ENCODE data around the gene TRAF7. TPM values are rescaled to one million over a fixed set of nuclear protein-coding genes. Genes with fewer than 3 reads are reported as not detected.

TRAF7 gene
- total and polyA plus RNA-seq, 2 of the 13 experiments (the other 11 are each of a cell fraction or from before 2014, with no cell fraction given) = 47.9 to 65.6 TPM

DNA sequence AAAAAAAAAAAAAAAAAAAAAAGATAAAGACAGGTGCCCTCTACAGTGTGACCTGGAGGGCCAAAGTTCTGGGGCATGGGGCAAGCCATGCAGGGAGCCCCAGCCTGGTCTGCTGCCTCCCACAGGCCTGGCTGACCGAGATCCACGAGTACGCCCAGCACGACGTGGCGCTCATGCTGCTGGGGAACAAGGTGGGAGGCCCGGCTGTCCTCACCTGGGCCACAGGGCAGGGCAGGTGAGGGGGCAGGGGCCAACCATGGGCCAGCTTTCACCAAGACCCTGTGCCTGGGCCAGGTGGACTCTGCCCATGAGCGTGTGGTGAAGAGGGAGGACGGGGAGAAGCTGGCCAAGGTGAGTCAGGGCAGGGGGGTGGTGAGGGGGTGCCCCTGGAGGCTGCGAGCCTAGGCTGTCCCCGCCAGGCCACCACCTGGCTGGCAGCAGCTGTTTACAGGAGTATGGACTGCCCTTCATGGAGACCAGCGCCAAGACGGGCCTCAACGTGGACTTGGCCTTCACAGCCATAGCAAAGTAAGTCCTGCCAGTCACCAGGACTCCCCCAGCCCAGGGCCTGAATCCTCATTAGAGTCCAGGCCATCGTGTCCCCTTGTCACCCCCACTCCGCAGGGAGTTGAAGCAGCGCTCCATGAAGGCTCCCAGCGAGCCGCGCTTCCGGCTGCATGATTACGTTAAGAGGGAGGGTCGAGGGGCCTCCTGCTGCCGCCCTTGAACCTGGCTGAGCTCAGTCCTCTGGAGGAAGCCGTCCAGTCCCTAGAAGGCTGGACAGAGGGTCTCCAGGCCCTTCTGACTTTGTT is 2.7 kb upstream of the TRAF7 start (continued):
- TF ChIP-seq, protein P1, sequence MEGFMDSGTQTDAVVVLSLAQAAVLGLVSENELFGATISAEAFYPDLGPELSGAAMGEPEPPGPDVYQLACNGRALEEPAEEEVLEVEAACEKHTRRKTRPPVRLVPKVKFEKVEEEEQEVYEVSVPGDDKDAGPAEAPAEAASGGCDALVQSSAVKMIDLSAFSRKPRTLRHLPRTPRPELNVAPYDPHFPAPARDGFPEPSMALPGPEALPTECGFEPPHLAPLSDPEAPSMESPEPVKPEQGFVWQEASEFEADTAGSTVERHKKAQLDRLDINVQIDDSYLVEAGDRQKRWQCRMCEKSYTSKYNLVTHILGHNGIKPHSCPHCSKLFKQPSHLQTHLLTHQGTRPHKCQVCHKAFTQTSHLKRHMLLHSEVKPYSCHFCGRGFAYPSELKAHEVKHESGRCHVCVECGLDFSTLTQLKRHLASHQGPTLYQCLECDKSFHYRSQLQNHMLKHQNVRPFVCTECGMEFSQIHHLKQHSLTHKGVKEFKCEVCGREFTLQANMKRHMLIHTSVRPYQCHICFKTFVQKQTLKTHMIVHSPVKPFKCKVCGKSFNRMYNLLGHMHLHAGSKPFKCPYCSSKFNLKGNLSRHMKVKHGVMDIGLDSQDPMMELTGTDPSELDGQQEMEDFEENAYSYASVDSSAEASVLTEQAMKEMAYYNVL (CRISPR knock-in tag; IDR thresholded peaks at IDR 0.05; ENCODE audit: borderline replicate concordance) = peak; percentile 32; the same call in 1 of the 2 replicates
- TF ChIP-seq, protein P2, sequence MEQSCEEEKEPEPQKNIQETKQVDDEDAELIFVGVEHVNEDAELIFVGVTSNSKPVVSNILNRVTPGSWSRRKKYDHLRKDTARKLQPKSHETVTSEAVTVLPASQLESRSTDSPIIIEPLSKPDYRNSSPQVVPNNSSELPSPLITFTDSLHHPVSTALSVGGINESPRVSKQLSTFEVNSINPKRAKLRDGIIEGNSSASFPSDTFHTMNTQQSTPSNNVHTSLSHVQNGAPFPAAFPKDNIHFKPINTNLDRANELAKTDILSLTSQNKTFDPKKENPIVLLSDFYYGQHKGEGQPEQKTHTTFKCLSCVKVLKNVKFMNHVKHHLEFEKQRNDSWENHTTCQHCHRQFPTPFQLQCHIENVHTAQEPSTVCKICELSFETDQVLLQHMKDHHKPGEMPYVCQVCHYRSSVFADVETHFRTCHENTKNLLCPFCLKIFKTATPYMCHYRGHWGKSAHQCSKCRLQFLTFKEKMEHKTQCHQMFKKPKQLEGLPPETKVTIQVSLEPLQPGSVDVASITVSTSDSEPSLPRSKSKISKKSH (CRISPR knock-in tag; IDR thresholded peaks at IDR 0.05; ENCODE audit: borderline replicate concordance) = no peak; the same call in 1 of the 2 replicates
- TF ChIP-seq ZNF260 (CRISPR knock-in tag; IDR thresholded peaks at IDR 0.05; ENCODE audit: borderline replicate concordance, low read depth) (no peak), ZNF263 (CRISPR knock-in tag; IDR thresholded peaks at IDR 0.05) (peak; percentile 88), SP4 (CRISPR knock-in tag; IDR thresholded peaks at IDR 0.05) (peak; percentile 60; the same call in 1 of the 2 replicates), RBM39 (IDR thresholded peaks at IDR 0.05; ENCODE audit: low read depth, low read length, poor library complexity, severe bottlenecking) (peak; percentile 33), ZNF326 (CRISPR knock-in tag; IDR thresholded peaks at IDR 0.05; ENCODE audit: borderline replicate concordance) (0 out of 2 replicates have a peak, but pooled peaks have one; percentile 24), POLR2AphosphoS5 (IDR thresholded peaks at IDR 0.05; ENCODE audit: low read depth, low read length) (peak; percentile 55; the same call in 1 of the 2 replicates), RXRB (CRISPR knock-in tag; IDR thresholded peaks at IDR 0.05; ENCODE audit: borderline replicate concordance) (no peak), ZNF709 (CRISPR knock-in tag; IDR thresholded peaks at IDR 0.05) (0 out of 2 replicates have a peak, but pooled peaks have one; percentile 46), SALL1 (CRISPR knock-in tag; IDR thresholded peaks at IDR 0.05) (peak; percentile 52; the same call in 1 of the 2 replicates)
- TF ChIP-seq, protein P3, sequence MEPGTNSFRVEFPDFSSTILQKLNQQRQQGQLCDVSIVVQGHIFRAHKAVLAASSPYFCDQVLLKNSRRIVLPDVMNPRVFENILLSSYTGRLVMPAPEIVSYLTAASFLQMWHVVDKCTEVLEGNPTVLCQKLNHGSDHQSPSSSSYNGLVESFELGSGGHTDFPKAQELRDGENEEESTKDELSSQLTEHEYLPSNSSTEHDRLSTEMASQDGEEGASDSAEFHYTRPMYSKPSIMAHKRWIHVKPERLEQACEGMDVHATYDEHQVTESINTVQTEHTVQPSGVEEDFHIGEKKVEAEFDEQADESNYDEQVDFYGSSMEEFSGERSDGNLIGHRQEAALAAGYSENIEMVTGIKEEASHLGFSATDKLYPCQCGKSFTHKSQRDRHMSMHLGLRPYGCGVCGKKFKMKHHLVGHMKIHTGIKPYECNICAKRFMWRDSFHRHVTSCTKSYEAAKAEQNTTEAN (CRISPR knock-in tag; conservative IDR thresholded peaks at IDR 0.05) = no peak
- TF ChIP-seq, protein P4, sequence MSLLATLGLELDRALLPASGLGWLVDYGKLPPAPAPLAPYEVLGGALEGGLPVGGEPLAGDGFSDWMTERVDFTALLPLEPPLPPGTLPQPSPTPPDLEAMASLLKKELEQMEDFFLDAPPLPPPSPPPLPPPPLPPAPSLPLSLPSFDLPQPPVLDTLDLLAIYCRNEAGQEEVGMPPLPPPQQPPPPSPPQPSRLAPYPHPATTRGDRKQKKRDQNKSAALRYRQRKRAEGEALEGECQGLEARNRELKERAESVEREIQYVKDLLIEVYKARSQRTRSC (CRISPR knock-in tag; IDR thresholded peaks at IDR 0.05; ENCODE audit: low read depth) = no peak
- TF ChIP-seq, protein P5, sequence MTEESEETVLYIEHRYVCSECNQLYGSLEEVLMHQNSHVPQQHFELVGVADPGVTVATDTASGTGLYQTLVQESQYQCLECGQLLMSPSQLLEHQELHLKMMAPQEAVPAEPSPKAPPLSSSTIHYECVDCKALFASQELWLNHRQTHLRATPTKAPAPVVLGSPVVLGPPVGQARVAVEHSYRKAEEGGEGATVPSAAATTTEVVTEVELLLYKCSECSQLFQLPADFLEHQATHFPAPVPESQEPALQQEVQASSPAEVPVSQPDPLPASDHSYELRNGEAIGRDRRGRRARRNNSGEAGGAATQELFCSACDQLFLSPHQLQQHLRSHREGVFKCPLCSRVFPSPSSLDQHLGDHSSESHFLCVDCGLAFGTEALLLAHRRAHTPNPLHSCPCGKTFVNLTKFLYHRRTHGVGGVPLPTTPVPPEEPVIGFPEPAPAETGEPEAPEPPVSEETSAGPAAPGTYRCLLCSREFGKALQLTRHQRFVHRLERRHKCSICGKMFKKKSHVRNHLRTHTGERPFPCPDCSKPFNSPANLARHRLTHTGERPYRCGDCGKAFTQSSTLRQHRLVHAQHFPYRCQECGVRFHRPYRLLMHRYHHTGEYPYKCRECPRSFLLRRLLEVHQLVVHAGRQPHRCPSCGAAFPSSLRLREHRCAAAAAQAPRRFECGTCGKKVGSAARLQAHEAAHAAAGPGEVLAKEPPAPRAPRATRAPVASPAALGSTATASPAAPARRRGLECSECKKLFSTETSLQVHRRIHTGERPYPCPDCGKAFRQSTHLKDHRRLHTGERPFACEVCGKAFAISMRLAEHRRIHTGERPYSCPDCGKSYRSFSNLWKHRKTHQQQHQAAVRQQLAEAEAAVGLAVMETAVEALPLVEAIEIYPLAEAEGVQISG (CRISPR knock-in tag; IDR thresholded peaks at IDR 0.05) = peak; percentile 97
- TF ChIP-seq, protein P6, sequence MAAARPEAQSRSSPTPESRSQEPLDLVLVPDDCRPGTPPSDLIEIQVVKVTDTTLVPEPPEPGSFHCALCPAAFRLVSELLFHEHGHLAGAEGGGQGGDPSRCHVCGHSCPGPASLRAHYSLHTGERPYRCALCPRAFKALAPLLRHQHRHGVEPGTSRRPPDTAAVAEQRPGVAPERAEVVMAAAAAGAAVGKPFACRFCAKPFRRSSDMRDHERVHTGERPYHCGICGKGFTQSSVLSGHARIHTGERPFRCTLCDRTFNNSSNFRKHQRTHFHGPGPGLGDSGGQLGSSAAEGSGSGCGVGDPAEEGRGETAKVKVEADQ (CRISPR knock-in tag; IDR thresholded peaks at IDR 0.05; ENCODE audit: borderline replicate concordance) = 0 out of 2 replicates have a peak, but pooled peaks have one; percentile 14
- TF ChIP-seq, protein P7, sequence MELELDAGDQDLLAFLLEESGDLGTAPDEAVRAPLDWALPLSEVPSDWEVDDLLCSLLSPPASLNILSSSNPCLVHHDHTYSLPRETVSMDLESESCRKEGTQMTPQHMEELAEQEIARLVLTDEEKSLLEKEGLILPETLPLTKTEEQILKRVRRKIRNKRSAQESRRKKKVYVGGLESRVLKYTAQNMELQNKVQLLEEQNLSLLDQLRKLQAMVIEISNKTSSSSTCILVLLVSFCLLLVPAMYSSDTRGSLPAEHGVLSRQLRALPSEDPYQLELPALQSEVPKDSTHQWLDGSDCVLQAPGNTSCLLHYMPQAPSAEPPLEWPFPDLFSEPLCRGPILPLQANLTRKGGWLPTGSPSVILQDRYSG (CRISPR knock-in tag; IDR thresholded peaks at IDR 0.05) = 0 out of 2 replicates have a peak, but pooled peaks have one; percentile 55
